ENCODE results near the gene MAST4. TPM values are rescaled to one million over a fixed set of nuclear protein-coding genes. Genes with fewer than 3 reads are reported as not detected.

The MAST4 gene
- polyA plus RNA-seq, 1 donor = 10.6 TPM

GRCh38 chr5:67037171-67037570, 441.0 kb downstream of the MAST4 start:
- DNase-seq (ENCODE audit: low read depth) = no peak

GRCh38 chr5:67038817-67039603, 442.8 kb downstream of the MAST4 start:
- no peak for DNase-seq (ENCODE audit: low read depth)

- no peak for DNase-seq (ENCODE audit: low read depth)
These were observed 446.2 kb downstream of the MAST4 start for GRCh38 chr5:67042176-67043003.

GRCh38 chr5:67043796-67044511, 447.8 kb downstream of the MAST4 start:
- DNase-seq (ENCODE audit: low read depth) = no peak

GRCh38 chr5:67045816-67046740, 449.9 kb downstream of the MAST4 start:
- DNase-seq (ENCODE audit: low read depth) = no peak

GRCh38 chr5:67047160-67047559, 451.0 kb downstream of the MAST4 start:
- DNase-seq (ENCODE audit: low read depth) = no peak

GRCh38 chr5:67047616-67048015, 451.4 kb downstream of the MAST4 start:
- no peak for DNase-seq (ENCODE audit: low read depth)

- no peak for DNase-seq (ENCODE audit: low read depth)
These were observed 453.9 kb downstream of the MAST4 start for GRCh38 chr5:67050125-67050524.

- DNase-seq (ENCODE audit: low read depth) = no peak
These were observed 454.4 kb downstream of the MAST4 start for GRCh38 chr5:67050635-67051034.

- no peak for DNase-seq (ENCODE audit: low read depth)
These were observed 455.0 kb downstream of the MAST4 start for GRCh38 chr5:67051164-67051563.

GRCh38 chr5:67052034-67052433, 455.8 kb downstream of the MAST4 start:
- no peak for DNase-seq (ENCODE audit: low read depth)

- no peak for DNase-seq (ENCODE audit: low read depth)
These were observed 457.0 kb downstream of the MAST4 start for GRCh38 chr5:67053229-67053628.

GRCh38 chr5:67058998-67059743, 463.0 kb downstream of the MAST4 start:
- no peak for DNase-seq (ENCODE audit: low read depth)

- DNase-seq (ENCODE audit: low read depth) = no peak
These were observed 463.7 kb downstream of the MAST4 start for GRCh38 chr5:67059744-67060490.

GRCh38 chr5:67061511-67061910, 465.3 kb downstream of the MAST4 start:
- no peak for DNase-seq (ENCODE audit: low read depth)

- DNase-seq (ENCODE audit: low read depth) = no peak
These were observed 466.9 kb downstream of the MAST4 start for GRCh38 chr5:67063055-67063454.

GRCh38 chr5:67063791-67064190, 467.6 kb downstream of the MAST4 start:
- DNase-seq (ENCODE audit: low read depth) = no peak

- no peak for DNase-seq (ENCODE audit: low read depth)
These were observed 469.0 kb downstream of the MAST4 start for GRCh38 chr5:67065237-67065636.

- DNase-seq (ENCODE audit: low read depth) = no peak
These were observed 469.5 kb downstream of the MAST4 start for GRCh38 chr5:67065696-67066095.

GRCh38 chr5:67066815-67067214, 470.6 kb downstream of the MAST4 start:
- DNase-seq (ENCODE audit: low read depth) = no peak
